WERI-Rb-1 (cell line): ENCODE measurements around the gene CGB1.
A peak's percentile ranks its signal among the peaks of the same experiment; 100 is the strongest.

Experiments used
- DNase-seq: peaks from one replicate; pipeline ENCODE4 v3.0.0-alpha.2; 2020
- H3K27ac ChIP-seq: fragments of 250-450 bp; sonication (Bioruptor Pico); 2 replicates; pipeline ENCODE4 v1.5.1; 2020; ENCODE audit warnings: mild to moderate bottlenecking, moderate library complexity
- H3K27me3 ChIP-seq: fragments of 250-450 bp; sonication (Bioruptor Pico); 2 replicates; pipeline ENCODE4 v1.5.1; 2021; ENCODE audit warnings: mild to moderate bottlenecking, low read depth, moderate library complexity; ENCODE audit not compliant: insufficient read depth, severe bottlenecking
- H3K36me3 ChIP-seq: fragments of 250-450 bp; sonication (Bioruptor Pico); 2 replicates; pipeline ENCODE4 v1.5.1; 2020; ENCODE audit warnings: mild to moderate bottlenecking, moderate library complexity
- H3K4me3 ChIP-seq: 2 replicates; pipeline ENCODE4 v1.5.1; 2011; ENCODE audit warnings: low read depth, mild to moderate bottlenecking, control low read depth, low read length
- H3K9me3 ChIP-seq: fragments of 250-450 bp; sonication (Bioruptor Pico); 2 replicates; pipeline ENCODE4 v1.5.1; 2021; ENCODE audit warnings: mild to moderate bottlenecking, moderate library complexity; ENCODE audit not compliant: severe bottlenecking
- CTCF ChIP-seq: IDR thresholded peaks from 2 replicates; pipeline ENCODE4 v1.5.1; 2011; ENCODE audit warnings: low read depth, mild to moderate bottlenecking, control low read depth, inconsistent platforms, low read length

Gene CGB1

GRCh38 chr19:49070416-49070815 lies 33.7 kb upstream of the CGB1 start:
- Histone ChIP-seq H3K9me3 (no peaks in the 10 kb centered on the region), H3K36me3 (no peaks in the 10 kb centered on the region), H3K27ac (no peak overlapping the region), H3K27me3 (peaks cover 19% of the 10 kb centered on the region), H3K4me3 (no peak overlapping the region)
- TF ChIP-seq CTCF = no peak
- DNase-seq = no peak

GRCh38 chr19:49069026-49069425 lies 32.3 kb upstream of the CGB1 start:
- no peak overlapping the region for H3K27ac ChIP-seq
- H3K27me3 ChIP-seq = peaks cover 19% of the 10 kb centered on the region
- H3K4me3 ChIP-seq = no peak overlapping the region
- H3K9me3 ChIP-seq = no peaks in the 10 kb centered on the region
- TF ChIP-seq CTCF = no peak
- no peak for DNase-seq
- no peaks in the 10 kb centered on the region for H3K36me3 ChIP-seq

GRCh38 chr19:49067554-49067953 lies 30.9 kb upstream of the CGB1 start:
- Histone ChIP-seq H3K4me3 (no peak overlapping the region), H3K27ac (no peak overlapping the region), H3K9me3 (no peaks in the 10 kb centered on the region), H3K27me3 (peaks cover 9% of the 10 kb centered on the region), H3K36me3 (no peaks in the 10 kb centered on the region)
- no peak for DNase-seq
- TF ChIP-seq CTCF = no peak

GRCh38 chr19:49065905-49066512 lies 29.3 kb upstream of the CGB1 start:
- Histone ChIP-seq H3K27ac (no peak overlapping the region; the same call in 1 of the 2 replicates), H3K36me3 (no peaks in the 10 kb centered on the region), H3K9me3 (no peaks in the 10 kb centered on the region), H3K4me3 (no peak overlapping the region), H3K27me3 (no peaks in the 10 kb centered on the region)
- no peak for TF ChIP-seq CTCF
- DNase-seq = no peak

DNA sequence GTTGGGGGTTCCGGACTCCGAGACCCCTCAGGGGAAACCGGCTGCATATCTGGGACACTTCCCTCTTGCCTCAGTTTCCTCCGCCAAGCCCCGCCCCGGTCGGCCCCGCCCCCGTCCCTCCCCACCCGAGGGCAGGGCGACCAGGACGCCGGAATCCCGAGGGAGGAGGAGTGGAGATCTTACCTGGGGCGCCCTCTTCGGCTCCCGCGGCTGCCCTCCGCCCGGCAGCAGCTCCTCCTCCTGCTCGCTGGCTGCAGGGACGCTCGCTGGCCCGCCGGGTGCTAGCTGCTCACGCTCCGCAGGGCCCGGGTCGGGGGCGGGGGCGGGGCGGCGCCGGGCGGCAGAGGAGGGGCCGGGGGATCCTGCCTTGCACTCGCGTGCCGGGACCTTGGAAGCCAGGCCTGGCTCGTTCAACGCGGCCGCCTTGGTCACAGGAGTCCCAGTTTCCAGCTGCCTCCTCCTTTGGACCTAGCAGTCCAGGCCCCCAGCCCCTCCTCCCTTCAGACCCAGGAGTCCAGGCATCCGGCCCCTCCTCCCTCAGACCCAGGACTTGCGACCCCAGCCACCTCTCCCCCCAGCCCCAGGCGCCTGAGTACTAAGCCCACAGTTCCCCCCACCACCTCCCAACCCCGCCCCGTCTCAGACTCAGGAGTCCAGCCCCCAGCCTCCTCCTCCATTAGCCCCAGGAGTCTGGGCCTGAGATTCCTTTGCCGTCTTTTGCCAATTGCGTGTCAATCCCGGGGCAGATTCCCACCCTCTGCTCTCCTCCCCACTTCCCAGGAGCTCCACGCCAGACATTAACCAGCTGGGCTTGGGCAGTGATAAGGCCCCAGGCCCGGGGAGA lies 28.3 kb upstream of the CGB1 start, which contains the start of gene NTF4:
Gene NTF4, minus strand, starts transcription at position 51 of the 844 bp plus-strand sequence. CDS start 2,821 bp downstream, outside the sequence.
- Histone ChIP-seq H3K36me3 (no peaks in the 10 kb centered on the region), H3K4me3 (peak within 1 kb of the TSS; percentile 43), H3K9me3 (no peaks in the 10 kb centered on the region), H3K27me3 (no peaks in the 10 kb centered on the region), H3K27ac (no peak within 1 kb of the TSS)
- DNase-seq = peak; percentile 81
- TF ChIP-seq CTCF = no peak
